ENCODE measurements around the gene TLL1.

Gene TLL1

DNA sequence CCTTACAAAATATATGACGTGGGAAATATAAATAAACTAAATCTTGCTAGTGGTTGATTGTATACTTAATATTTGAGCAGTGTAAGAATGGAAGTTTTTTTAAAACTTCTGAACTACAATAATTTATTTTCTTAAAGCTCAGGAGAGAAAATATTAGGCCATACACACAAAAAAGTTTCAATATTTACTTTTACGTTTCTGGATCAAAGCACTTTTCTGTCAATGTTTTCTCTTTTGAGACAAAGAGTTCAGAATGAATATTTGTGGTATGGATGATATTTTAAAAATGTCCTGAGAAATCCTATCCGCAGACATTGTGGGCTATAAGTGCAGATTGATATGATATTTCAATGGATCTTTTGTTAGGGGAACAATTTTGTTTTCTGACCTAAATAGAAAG is 109.9 kb downstream of the TLL1 start:
- DNase-seq, result no peak

DNA sequence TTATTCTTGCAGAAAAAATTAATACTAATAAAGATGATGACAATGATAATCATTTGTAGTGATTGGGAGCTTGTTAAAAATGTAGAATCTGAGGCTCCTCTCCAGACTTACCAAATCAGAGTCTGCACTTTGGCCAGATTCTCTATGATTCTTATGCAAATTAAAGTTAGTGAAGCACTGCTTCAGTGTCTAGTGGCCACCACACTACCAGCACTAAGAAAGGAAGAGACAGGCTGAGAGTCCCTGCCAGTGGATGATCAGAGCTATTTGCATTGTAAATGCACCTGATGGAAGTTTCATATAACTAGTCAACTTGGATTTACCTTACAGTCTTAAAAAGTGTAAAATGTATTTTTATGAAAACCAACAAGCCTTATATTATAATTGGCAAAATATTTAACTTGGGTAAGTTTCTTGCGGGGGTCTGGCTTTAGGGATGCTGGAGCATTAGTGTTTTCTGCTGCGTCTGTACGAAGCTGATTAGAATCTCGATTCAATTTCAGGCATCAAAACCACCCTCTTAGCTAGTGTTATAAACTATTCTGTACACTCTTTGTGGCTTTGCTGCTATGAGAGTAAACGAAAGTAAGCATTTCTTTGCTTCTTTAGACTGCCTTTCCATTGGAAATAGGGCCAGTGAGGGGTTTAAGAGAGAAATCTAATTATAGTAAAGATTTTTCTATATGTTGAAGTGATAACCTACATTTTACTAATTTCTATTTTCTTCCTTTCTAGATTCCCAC is 114.1 kb downstream of the TLL1 start:
- peak; percentile 34 for DNase-seq

DNA sequence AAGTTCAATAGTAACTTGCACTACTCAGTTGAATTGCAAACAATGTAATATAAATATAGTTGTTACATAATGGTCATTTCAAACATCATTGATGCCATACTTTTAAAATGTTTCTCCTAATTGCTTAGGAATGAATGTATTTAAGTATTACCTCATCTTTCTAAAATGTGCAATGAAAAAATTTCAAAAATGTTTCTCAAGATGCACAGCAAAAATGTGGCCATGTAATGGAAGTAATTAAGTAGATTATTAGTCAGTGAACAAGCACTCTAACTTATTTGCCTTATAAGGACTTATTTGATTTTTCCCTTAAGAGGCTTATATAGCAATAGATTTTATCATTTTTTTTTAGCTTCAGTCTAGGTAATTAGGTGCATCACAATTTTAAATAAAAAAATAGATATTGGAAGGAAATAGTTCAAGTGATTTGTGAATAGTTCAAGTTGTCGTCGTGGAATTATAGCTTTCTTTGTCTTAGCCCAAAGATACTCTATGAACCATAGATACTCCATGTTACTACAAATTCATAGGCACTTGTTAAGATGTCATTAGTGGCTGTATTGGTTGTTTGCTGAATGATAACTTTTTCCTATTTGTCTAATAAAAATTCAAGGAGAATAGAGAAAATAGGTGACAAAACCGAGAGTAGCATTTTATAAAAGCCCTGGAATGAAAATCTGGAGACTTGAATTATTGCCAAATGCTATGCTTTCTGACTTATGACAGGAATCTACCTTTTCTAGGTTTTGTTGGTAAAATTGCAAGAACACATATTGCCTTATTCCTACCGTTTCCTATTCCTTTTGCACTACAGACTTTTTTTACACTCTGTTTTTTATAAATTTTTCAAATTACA is 118.5 kb downstream of the TLL1 start:
- no peak for DNase-seq

DNA sequence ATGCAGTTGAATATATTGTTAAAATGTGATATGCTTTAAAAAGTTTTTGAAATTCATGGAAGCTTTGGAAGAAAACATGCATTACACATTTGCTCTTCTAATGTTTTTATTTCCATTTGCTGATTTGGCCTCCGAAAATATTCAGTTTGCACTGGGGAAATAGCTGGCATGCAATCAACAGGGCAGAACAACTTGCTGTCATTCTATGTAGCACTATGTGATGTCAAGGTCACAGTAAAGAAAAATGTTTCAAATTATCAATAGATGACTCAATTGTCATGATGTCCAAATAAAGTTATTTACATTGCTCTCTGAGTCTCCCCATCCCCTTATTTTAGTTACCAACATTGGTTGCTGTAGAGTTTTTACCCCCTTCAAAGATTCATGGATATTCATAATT is 119.2 kb downstream of the TLL1 start:
- no peak for DNase-seq

DNA sequence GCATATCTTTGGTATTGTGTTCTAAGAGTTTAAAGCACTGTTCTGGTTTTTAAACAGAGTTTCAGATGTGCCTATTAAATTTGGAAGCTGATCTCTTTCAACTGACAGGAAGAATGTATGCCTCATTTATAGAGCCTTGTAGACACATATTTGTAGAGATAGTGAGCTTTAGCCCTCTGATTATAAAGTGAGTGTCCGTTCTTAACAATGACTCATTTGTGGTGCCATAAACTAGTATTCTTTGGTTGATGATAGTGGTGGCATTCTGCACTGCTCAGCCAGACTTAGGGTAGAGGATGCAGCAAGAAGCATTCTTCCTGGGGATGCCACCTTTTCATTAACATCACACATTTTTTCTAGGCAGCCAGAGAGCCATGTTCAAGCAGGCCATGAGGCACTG is 121.7 kb downstream of the TLL1 start:
- DNase-seq, result no peak

DNA sequence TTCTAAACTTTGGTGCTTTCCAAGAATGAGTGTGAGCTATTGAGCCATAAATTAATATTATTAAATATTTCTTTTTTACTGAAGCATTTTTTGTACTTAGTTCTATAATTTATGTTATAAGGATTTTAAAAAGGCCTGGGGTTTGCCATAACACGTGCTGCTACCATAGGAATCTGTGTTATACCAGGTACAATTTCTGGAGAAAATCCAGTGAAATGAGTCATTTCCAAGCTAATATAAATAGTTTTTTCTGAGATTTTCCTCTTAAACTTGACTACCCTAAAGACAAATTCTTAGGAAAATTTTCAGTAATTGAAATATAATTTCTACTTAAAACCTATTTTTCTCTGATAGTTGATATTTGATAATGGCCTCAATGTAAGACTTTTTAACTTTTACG is 130.8 kb downstream of the TLL1 start:
- DNase-seq, result no peak

DNA sequence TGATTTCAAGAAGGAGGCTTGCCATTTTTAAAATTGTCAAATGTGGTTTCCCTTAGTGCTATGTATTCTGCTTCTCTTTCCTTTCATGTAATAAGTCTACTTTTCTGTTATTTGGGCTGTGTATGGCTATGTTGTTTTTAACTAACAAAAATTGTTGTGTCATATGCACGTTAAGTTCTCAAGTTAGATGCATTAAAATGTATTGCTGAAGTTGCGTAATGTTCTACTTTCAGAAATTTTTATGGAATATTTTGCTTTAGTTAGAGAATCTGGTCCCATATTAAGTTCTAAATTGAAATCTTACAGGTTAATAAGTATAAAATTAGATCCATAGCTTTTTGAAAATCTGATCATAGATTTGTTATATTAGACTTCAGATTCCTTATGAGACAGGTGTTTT is 133.2 kb downstream of the TLL1 start:
- no peak for DNase-seq

DNA sequence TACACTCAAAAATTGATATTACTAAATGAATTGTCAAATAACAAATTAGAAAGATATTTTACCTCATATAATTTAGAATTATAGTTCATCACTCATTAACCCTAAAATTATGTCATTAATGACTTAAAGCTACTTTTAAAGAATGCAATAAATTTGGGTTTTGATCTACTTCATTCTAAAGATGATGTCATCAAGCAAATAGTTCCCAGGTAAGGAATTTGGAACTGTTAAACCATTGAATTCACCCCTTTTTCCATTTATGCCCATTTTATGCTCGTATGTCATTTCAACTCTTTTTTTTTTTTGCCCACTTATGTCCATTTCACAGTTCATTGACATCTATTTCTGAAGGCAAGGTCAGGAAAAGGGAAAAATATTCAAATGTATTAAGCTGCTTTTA is 135.5 kb downstream of the TLL1 start:
- DNase-seq, result no peak

DNA sequence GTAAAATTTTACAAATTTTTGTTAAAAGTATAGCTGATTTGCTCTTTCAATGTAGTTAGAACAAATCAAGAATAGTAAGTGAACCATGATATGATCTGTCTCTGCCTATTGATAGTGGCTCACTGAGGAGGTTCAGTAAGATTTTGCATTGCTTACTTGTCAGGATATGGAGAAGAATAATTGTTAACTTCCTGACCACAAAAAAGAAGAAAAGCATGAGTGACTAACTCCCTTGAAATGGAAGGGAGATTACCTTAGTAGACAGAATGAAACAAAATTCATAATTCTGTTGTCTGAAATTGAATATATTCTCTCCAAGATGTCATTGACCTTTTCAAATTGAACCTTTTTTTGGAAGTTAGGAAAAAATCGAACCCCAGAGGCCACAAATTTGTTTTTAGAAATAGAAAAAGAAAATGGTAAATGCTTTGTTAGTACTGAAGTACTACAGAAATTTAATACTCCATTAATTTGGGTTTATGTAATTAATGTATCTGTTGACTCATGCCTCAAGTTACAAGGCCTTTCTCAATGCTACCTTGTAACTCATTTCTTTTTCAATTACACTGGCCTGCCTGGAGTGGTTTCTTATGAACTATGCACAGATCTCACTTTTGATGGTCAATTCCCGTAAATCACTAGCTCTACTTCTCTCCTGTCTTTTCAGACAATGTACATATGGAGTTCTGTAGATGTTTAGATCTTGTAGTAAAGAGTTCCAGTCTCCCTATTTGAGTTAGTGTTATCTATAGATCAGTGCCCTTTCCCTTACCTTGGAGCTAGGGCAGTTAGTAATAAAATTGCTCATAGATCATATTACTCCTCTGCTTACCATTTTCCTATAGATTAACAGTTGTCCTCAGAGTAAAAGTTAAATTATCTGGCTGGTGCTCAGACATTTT is 139.3 kb downstream of the TLL1 start:
- DNase-seq, result no peak

DNA sequence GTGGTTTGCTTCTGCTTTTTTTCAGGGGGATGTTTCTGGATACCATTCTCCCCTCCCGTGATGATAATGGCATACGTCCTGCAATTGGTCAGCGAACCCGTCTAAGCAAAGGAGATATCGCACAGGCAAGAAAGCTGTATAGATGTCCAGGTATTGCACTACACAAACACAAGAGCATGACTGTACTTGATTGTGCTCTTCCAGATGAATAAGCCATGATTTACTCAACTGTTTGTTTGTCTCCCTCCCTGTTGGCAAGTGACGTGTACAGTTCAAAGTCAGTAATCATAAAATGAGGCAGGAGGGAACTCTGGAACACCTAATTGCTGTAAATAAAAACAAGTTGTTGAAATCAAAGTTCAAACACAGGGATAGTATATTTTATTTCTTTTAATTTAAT is 141.4 kb downstream of the TLL1 start:
- no peak for DNase-seq

DNA sequence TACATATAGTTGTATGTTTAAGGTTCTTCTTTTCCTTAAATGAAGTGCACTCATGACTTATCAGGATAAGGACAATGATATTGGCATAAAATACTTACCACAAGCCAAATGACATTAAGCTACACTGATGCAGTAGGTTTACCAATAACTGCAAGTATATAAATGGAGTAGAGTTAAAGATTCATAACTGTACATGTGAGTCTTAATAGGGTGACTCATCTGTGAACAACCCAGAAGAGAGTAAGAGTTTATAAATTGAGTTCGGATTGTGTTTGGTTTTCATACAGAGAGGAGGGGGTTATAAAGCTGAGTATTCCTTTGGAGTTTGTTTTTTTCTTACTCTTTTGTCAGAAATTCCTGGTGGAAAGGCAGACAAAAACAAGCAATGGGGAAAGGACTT is 144.8 kb downstream of the TLL1 start:
- no peak for DNase-seq

DNA sequence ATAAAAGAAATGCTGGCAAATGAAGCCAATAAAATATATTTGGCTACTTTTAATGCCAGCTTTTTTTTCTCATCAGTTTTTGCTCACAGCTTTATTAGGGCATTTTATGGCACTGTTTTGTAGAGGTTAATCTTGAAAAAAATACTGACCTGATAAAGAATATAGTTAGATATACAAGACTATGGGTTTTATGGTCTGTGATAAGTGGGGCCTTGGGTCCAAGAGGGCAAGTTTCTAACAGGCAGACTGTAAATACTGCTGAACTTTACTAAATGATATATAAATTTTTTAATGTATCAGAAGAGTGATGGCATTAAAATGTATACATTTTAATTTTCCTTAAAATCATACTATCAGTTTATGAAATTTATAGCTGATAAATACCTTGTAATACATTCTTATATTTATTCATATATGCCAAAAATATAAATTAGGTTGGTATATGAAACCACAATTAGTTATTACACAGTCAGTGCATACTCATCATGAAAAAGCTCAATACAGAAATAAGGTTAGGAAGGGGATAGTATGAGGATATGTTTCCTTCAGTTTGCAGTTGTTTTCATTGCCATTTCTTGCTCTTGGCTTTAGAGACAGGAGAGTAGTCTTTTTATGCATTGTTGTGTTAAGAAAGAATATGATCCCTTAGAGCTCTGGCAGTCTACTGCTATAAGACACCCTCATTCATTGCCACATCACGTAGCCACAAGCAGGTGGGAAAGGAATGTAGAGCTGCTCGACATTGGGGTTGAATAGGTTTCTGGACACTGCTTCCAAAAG is 146.6 kb downstream of the TLL1 start:
- DNase-seq, result no peak

DNA sequence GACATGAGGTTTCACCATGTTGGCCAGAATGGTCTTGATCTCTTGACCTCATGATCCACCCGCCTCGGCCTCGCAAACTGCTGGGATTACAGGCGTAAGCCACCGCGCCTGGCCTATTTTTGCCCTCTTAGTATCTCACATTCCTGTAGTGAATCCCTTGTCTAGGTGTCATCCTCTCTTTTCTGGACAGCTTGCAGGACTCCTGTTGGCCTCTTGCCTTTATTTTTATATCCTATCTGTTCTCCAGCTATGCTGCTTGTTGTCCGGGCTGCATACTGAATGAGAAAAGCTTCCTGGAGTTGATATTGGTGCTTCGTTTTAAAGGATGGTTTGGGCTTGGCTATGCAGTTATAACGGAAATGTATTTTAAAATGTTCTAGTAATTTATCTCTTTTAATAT is 148.6 kb downstream of the TLL1 start:
- no peak for DNase-seq

DNA sequence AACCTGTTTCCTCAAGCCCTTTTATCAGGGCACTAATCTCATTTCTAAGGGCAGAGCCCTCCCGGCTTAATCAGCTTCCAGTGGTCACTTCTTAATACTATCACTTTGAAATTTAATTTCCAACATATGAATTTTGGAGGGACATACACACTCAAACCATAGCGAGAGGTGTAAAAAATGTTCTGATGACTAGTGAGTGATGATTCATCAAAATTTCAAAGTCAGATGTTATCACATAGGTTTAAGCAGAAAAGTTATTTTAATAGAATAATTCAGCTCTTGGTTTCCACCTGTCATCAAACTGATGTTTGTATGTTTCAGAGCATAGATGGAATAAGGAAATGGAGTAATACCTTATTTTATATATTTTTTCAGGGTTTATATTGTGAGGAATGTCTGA is 161.9 kb downstream of the TLL1 start:
- no peak for DNase-seq

DNA sequence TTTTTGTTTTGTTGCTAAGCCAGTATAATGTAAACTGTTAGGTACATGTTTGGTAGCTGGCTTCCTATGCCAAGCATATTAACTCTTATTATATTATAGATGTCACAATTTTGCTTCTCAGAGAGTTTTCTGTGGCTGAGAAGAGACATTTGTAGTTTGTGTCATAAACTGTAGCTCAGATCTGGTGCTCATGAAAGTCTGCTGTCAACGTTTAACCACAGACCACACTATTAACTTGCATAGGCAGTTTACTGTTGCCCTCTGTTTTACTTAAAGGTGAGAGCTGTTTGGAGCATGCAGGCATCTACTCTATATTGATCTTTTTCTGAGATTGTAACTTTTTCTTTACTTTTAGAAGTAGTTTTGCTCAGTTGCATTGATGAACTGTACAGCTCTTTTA is 166.8 kb downstream of the TLL1 start:
- no peak for DNase-seq

DNA sequence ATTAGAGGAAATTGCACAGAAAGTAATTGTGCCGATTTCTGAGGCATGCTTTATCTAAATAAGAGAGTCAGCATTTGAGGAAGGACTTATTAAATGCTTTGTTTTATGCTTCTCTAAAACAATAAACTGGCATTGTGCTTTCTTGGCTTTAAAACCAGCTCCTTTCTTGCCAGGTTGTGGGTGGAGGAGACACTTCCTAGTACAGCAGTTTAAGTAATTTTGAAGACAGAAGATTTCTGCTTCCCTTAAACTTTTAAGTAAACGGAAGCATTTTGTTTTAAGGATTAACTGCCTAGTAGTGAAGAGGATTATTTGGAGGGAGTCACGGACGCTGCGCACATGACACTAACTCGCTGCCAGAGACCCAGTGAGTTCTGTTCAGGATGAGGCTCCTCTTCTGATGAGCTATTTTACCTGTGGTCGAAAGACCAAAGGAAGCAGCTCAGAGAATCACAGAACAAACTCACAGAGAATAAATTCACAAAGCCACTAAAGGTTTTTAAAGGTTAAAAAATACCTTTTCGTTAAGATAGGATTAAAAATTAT is 169.5 kb downstream of the TLL1 start:
- no peak for DNase-seq

DNA sequence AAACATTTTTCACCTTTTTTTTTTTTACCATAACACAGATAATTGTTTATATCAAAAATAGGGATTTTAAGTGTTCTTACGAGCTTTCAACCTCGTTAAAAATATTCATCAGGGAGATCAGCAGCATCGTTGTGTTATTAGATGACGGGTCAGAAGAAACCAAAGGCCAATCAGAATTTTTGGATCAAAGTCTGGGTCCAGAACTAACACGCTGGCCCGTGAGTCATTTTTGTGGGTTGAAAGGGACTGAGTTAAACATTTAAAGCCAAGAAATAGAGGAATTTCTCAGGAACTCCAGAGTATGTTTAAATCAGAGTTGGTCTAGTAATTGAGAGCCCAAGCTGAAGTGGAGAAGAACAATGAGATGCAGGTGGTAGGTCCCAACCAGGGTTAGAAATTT is 170.8 kb downstream of the TLL1 start:
- DNase-seq, result no peak

DNA sequence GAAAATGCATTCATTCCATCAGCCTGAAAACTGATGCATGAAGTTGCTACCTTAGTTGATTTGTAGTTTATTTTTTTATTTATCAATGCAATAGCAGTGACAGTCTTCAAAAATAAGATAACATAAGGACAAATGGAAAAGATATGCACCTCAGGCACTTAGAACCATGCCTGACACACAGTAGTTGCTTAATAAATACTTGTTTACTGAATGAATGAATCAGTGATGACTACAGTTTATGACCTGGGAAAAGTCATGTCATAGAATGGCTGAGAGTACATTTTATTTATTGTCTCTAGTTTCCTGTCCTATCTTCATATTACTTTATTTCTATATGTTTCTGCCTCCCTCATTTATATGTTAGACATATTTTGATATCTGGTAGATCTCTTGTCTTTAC is 171.8 kb downstream of the TLL1 start:
- DNase-seq, result no peak

DNA sequence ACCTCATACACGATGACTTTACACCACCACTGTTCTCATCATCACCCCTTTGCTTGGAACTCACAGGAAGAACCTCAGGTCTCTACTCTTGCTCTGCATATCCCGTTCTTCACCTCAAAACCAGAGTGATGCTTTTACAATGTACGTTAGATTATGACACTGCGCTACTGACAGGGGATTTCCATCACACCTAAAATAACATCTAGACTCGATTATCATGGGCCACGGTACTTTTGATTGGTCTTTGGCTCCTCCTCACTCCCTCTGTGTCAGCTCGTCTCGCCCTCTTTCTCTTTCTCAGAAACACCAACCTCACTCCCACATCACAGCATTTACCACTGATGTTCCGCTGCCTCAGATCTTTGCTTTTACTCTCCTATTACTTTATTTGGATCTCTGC is 172.4 kb downstream of the TLL1 start:
- DNase-seq, result no peak

DNA sequence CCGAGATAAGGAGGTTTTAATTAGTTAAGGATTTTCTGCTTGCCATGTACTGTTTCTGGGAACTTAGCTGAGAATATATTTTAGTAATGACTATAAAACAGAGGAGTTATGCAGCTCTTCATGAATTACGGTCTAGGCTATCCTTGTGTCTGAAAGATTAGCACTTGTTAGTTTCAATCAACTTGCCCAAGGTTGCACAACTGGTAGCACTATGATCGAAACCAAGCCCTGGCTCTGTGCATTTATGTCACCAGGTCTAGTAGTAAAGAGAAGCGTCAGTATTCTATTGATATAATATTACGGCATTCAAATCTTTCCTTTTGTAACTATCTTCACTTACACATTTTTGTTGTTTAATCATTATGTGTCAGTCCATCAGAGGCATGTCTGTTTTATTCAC is 176.0 kb downstream of the TLL1 start:
- DNase-seq, result no peak

DNA sequence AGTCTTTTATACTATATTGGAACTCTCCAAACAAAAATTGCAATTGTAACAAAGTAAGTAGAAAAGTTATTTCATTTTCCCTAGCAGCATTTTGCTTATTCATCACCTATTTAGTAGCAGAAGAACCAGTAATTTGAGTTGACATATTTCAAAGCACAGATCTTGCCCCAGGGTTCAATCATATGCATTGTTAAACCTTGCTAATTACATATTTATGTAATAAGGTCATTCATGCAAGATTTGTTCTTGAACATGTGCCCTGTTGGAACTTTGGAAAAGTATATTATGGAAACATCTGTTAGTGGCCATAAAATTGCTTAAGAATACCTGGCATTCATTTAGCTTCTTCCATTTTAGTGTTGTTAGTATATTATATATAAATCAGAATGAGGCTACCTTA is 191.7 kb downstream of the TLL1 start:
- DNase-seq, result no peak

DNA sequence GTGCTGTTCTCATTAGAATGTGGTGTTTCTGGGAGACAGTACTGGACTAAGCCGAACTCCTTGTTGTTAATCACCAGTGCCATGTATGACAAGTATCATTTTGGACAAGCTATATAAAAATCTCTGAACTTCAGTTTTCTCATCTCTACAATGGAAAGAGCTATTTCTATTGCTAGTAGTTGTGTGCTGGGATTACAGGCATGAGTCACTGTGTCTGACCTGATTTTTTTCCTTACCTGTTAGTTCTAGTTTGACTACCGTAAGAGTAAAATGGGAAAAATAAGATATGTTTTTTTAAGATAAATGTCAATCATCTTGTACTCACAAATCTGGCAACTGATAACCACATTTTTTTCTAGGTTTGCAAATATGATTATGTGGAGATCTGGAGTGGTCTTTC is 192.3 kb downstream of the TLL1 start:
- no peak for DNase-seq

All from NCI-H526 treated with DMSO at 0.1 percent for 48 hours (cell line).